GM21529 (cell line): ENCODE results near the gene RNF6.

ENCODE experiments used
- ATAC-seq: cut with Tn5 transposase; IDR thresholded peaks from one replicate; pipeline ENCODE4 v1.9.1; 2021; ENCODE audit not compliant: unreplicated experiment

The RNF6 gene

DNA sequence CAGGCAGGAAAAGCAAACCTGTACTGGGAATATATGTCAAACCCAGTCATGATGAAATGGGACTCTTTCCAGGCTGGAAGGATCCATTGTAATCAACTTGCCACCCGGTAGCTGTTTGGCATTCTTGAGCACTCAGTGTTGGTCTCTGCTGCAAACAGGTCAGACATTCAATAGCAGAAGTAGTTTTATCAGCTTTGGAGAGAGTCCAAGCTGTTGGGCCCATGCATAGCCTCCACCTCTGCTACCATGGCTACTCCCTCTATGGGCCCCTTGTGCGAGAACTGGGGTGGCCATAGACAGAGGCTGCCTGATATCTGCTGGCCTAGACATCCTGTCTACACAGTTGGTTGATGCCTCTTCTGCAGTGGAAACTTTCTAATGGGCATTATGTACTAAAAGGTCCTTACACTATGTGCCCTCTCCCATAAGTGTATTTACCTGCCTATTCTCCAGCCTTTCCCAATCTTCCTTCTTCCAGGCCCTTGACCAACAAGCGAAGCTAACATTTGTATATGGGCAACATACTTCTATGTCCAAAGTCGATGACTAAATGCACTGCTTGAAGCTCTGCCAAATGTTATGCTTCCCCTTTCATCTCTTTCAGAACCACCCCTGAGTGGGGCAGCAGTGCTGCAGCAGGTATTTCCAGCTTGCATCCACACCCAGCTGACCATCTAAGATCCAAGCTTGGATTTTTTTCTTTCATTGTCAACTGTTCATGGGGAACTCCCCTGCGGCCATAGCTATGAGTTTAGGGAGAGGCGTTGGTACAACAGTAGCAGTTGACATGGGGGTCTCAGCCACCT, 5.3 kb upstream of the RNF6 start:
- no peak for ATAC-seq

GRCh38 chr13:26225896-26226617, 3.9 kb upstream of the RNF6 start:
- ATAC-seq: no peak

- peak; percentile 40 for ATAC-seq
Measured at GRCh38 chr13:26222520-26223046, 469 bp upstream of the RNF6 start.

DNA sequence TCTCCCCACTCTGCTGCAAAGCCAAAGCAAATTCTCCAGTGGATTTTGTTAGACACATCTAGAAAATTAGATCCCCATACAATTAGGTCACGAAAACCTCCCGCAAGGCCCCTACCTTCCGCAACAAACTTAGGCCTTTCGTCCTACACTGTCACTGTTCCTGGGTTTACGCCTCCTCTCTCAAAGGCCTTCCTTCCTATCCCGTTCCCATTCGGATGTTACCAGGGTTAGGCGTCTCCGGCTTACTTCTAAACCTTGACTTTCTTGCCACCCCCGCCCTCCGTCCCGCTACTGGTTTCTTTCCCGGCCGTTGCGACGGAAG, 754 bp downstream of the RNF6 start:
- peak; percentile 29 for ATAC-seq

DNA sequence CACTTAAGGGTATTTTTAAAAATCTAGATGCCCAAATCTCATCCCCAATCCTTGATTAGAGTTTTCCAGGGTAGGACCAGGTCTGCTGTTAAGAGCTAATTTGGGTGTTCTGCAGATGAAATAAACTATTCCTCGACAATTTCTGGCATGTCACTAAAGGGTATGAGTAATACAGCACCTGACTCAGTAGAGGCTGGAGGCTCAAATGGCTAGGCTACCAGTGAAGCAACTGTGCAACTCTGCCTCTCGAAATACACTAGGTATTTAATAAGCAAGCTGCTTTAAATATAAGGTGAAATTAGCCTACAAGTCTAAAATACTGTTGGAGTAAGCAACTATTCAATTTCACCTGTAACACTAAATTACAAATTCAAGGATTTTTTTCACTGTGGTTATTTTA, 1.5 kb downstream of the RNF6 start:
- ATAC-seq: no peak

GRCh38 chr13:26219726-26220125, 2.4 kb downstream of the RNF6 start:
- ATAC-seq: no peak

DNA sequence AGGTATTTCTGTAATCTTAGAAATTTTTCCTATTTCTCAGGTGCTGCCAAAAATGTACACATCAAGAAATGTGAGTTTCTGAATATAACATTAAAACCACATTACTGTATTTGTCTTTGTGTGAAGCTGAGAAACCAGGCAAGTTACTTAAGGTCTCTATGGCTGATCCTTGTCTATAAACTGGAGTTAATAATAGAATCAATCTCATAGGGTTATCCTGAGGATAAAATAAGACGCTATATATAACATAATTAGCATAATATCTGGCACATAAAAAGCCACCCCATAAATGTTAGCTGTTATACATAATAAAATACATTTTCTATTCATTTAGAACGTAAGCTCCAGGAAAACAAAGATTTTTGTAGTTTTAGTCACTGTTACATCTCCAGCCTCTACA, 6.1 kb downstream of the RNF6 start:
- ATAC-seq: no peak

DNA sequence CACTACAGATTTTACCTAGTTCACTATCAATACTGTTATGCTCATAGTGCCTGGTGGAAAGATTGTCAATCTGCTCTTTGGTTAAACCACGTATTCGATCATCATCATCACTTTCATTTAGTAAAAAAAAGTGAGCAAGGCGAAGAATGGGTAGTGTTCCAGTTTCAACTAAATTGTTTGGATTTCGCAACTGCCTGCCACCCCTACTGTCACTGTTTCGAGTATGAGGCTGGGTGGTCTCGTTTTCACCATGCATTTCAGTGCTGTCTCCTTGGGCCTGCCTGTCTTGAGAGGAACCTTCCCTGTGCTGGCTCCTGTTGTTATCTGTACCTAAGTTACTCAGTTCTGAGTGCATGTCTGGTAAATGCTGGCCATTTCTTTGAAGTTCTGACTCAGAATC, 8.1 kb downstream of the RNF6 start:
- no peak for ATAC-seq

DNA sequence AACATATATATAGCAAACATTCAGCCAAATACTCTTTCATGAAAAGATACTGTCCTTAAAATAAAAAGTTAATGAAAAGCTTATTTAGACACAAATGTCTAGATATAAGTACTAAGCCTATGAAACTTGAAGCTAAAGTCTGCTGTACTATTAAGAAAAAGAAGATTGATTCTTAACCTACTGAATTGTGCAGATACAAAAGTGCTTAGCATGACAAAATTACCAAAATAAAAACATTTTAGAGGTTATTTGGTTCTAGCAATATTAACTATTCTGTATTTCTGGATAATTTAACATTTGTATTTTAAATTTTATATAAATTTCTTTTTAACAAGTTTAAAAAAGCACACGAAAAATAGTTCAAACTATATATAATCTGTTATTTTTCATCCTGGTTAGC, 8.8 kb downstream of the RNF6 start:
- ATAC-seq: no peak

DNA sequence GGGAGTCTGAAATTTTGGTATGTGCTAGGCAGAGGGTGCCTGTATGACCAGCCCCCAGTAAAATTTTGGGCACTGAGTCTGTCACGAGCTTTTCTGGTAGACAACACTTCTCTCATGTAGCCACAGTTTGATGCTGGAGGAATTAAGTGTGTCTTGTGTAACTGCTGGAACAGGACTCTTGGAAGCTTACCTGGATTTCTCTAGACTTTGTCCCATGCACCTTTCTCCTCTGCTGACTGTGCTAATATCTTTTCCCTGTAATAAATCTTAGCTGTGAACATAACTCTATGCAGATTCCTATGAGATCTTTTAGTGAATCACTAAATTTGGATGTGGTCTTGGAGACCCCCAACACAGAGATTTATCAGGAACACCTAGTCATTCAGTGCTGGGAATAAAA, 13.8 kb downstream of the RNF6 start:
- no peak for ATAC-seq

- no peak for ATAC-seq
Measured at GRCh38 chr13:26202365-26202972, 19.6 kb downstream of the RNF6 start.

DNA sequence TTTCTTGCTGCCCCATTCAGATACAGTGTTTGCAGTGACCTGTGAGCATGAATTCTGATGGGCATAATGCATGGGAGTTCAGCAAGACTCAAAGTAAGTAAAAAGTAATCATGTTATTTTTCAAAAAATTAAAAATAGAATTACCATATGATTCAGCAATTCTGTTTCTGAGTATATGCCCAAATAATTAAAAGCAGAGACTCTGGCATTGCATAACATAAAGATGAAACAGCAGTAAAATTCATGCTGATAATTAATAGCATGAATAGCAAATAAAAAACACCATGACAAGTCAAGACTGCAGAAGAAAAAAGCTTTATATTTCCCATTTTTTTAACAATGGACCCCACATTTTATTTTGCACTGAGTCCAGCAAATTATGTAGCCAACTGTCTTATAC, 21.3 kb downstream of the RNF6 start:
- no peak for ATAC-seq

DNA sequence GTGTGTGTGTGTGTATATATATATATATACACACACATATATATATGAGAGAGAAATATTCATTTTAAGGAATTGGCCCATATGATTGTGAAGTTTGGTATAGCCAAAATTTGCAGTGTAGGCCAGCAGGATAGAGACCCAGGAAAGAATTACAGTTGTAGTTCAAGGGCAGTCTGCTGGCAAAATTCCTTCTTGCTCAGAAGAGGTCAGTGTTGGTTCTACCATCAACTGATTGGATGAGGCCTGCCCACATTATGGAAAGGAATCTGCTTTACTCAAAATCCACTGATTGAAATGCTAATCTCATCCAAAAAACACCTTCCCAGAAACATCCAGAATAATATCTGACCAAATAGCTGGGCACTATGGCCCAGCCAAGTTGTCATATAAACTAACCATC, 24.0 kb downstream of the RNF6 start:
- no peak for ATAC-seq

- ATAC-seq: no peak
Measured at GRCh38 chr13:26197298-26197697, 24.8 kb downstream of the RNF6 start.

DNA sequence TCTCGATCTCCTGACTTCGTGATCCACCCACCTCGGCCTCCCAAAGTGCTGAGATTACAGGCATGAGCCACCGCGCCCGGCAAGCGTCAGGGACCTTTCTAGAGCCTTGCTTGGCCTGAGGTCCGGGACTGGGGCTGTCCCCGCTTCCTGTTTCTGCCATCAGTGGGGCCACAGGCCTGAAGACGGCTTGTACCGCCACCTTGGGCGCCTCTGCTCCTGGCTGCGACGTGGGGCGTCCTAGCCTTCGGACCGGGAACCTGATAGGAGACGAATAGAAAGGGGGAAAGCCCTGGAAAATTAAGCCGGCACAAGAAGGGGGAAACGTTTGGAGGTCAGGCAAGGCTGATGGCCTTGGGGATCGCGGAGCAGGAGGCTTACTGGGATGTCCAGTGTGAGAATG, 35.1 kb downstream of the RNF6 start:
- no peak for ATAC-seq

GRCh38 chr13:26186118-26186870, 35.8 kb downstream of the RNF6 start:
- peak; percentile 74 for ATAC-seq

DNA sequence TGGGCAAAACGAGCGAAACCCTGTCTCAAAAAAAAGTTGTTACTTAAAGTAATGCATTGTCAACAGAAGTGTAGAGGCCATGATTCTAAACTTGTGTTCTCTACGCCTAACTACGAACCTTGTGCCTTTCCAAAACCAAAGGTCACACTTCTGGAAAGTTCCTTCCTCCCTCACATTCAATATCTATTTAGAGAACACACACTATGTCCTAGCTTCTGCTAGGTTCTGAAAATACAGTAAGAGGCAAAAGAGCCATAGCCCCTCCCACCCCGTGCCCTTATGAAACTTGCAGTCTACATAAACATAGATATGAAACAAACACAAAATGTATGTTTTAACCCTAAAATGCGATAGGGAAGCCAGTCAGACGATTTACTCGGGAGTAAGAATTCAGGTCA, 36.4 kb downstream of the RNF6 start:
- ATAC-seq: peak; percentile 3

- peak; percentile 42 for ATAC-seq
Measured at GRCh38 chr13:26184791-26185250, 37.3 kb downstream of the RNF6 start.

DNA sequence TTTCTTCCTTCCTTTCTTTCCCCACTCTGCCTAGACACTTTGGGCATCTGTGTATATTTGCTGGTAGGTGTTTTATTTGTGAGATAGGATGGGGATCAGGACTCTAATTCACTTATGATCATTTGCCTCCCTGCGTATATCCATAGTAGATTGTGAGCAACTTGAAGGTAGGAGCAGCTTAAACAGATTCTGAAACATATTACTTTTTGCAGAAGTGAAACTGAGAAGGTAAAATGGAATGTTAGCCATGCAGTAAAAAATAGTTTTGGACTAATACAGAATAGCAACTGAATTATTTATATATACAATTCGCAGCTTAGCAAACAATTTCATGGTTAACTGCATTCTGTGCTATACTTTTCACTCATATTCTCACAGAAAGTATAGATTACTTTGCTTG, 38.7 kb downstream of the RNF6 start:
- no peak for ATAC-seq

GRCh38 chr13:26179344-26179743, 42.8 kb downstream of the RNF6 start:
- no peak for ATAC-seq

DNA sequence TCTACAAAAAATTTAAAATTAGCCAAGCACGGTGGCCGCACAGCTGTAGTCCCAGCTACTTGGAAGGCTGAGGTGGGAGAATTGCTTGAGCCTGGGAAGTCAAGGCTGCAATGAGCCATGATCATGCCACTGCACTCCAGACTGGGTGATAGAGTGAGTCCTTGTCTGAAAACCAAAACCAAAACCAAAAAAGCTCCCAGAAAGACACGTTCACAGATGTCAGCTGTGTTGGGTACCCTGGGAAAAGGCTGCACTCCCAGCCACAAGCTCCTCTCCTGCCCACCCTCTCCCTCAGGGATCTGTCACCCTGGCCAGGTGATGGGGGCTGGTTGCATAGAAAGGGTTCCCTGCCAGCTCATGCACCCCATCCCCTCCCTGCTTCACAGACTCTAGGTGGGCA, 53.3 kb downstream of the RNF6 start:
- no peak for ATAC-seq
